Measurements from ENCODE around the gene TRIP13.

TRIP13 gene

DNA sequence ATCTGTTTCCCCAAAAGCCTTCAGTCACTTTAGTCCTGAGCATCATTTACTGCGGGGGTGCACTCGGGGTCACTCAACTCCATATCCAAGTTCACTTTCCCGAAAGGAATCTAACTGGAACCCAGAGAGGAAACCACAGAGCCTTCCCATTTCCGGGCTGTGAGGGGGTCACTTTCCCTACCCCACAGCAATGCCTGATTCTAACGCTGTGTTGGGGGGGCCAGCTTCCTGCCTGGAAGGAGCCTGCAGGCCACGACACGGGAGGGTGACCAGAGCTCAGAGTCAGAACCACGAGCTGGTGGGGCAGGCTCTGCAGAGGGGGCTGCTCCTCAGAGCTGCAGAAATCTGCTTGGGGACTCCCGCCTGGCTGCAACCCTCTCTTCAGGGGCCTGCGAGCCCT, 20.4 kb upstream of the TRIP13 start:
- TF ChIP-seq FOXP2 (optimal IDR thresholded peaks at IDR 0.05; ENCODE audit: borderline replicate concordance, extremely low read depth, extremely low read length, insufficient read depth), result no peak
- TF ChIP-seq, protein P1, sequence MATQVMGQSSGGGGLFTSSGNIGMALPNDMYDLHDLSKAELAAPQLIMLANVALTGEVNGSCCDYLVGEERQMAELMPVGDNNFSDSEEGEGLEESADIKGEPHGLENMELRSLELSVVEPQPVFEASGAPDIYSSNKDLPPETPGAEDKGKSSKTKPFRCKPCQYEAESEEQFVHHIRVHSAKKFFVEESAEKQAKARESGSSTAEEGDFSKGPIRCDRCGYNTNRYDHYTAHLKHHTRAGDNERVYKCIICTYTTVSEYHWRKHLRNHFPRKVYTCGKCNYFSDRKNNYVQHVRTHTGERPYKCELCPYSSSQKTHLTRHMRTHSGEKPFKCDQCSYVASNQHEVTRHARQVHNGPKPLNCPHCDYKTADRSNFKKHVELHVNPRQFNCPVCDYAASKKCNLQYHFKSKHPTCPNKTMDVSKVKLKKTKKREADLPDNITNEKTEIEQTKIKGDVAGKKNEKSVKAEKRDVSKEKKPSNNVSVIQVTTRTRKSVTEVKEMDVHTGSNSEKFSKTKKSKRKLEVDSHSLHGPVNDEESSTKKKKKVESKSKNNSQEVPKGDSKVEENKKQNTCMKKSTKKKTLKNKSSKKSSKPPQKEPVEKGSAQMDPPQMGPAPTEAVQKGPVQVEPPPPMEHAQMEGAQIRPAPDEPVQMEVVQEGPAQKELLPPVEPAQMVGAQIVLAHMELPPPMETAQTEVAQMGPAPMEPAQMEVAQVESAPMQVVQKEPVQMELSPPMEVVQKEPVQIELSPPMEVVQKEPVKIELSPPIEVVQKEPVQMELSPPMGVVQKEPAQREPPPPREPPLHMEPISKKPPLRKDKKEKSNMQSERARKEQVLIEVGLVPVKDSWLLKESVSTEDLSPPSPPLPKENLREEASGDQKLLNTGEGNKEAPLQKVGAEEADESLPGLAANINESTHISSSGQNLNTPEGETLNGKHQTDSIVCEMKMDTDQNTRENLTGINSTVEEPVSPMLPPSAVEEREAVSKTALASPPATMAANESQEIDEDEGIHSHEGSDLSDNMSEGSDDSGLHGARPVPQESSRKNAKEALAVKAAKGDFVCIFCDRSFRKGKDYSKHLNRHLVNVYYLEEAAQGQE (IDR thresholded peaks at IDR 0.05; ENCODE audit: insufficient read depth in 1 of 2, low read depth in 2 of 2, low read length in 2 of 2), result no peak
- TF ChIP-seq SIN3A (IDR thresholded peaks at IDR 0.05; ENCODE audit: borderline replicate concordance, insufficient read depth, low read length), result no peak
- no peak for TF ChIP-seq TAF1 (IDR thresholded peaks at IDR 0.05; ENCODE audit: borderline replicate concordance, insufficient read depth, low read length)
- no peak for TF ChIP-seq POLR2AphosphoS5 (IDR thresholded peaks at IDR 0.05; ENCODE audit: low read depth, low read length)

DNA sequence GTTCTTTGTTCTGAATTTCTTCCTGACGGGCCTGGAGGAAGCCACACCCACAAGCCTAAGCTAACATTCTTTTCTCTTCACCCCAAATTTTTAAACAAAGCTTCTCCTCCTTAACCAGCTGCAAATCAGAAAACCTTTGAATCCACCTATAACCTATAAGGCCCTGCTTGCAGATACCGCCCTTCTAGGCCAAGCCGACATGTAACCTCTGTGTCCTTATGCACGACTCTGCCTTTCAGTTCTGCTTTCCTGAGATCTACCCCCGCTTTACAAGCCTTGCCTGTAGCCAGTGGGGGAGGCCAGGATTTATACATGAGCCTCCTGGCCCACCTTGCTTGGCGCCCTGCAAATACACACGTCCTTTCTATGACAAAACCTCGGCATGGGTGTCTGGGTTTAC, 19.4 kb upstream of the TRIP13 start:
- TF ChIP-seq TAF1 (IDR thresholded peaks at IDR 0.05; ENCODE audit: borderline replicate concordance, insufficient read depth, low read length) (no peak), POLR2AphosphoS5 (IDR thresholded peaks at IDR 0.05; ENCODE audit: low read depth, low read length) (no peak), FOXP2 (optimal IDR thresholded peaks at IDR 0.05; ENCODE audit: borderline replicate concordance, extremely low read depth, extremely low read length, insufficient read depth) (no peak), SIN3A (IDR thresholded peaks at IDR 0.05; ENCODE audit: borderline replicate concordance, insufficient read depth, low read length) (no peak)
- TF ChIP-seq, protein P1 (IDR thresholded peaks at IDR 0.05; ENCODE audit: insufficient read depth in 1 of 2, low read depth in 2 of 2, low read length in 2 of 2), result no peak

DNA sequence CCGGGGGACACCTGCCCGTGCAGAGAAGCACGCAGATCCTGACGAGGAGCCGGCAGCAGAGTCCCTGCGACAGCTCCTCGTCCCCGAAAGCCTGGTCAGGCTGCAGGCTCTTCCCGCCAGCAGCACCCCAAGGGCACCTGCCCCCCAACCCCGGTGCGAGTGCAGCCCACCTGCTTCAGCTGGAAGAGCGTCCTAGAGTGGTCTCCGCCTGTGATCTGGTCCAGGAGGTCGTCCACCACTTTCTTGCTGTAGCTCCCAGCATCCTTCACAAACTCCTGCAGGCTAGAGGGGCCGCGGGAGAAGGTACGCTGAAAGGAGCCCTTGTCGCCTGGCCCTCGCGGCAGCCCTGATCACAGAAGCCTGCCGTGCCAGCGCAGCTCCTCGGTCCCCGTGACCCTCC, 16.8 kb upstream of the TRIP13 start:
- TF ChIP-seq SIN3A (IDR thresholded peaks at IDR 0.05; ENCODE audit: borderline replicate concordance, insufficient read depth, low read length) (no peak), TAF1 (IDR thresholded peaks at IDR 0.05; ENCODE audit: borderline replicate concordance, insufficient read depth, low read length) (no peak), FOXP2 (optimal IDR thresholded peaks at IDR 0.05; ENCODE audit: borderline replicate concordance, extremely low read depth, extremely low read length, insufficient read depth) (no peak), POLR2AphosphoS5 (IDR thresholded peaks at IDR 0.05; ENCODE audit: low read depth, low read length) (no peak)
- TF ChIP-seq, protein P1 (IDR thresholded peaks at IDR 0.05; ENCODE audit: insufficient read depth in 1 of 2, low read depth in 2 of 2, low read length in 2 of 2), result no peak

DNA sequence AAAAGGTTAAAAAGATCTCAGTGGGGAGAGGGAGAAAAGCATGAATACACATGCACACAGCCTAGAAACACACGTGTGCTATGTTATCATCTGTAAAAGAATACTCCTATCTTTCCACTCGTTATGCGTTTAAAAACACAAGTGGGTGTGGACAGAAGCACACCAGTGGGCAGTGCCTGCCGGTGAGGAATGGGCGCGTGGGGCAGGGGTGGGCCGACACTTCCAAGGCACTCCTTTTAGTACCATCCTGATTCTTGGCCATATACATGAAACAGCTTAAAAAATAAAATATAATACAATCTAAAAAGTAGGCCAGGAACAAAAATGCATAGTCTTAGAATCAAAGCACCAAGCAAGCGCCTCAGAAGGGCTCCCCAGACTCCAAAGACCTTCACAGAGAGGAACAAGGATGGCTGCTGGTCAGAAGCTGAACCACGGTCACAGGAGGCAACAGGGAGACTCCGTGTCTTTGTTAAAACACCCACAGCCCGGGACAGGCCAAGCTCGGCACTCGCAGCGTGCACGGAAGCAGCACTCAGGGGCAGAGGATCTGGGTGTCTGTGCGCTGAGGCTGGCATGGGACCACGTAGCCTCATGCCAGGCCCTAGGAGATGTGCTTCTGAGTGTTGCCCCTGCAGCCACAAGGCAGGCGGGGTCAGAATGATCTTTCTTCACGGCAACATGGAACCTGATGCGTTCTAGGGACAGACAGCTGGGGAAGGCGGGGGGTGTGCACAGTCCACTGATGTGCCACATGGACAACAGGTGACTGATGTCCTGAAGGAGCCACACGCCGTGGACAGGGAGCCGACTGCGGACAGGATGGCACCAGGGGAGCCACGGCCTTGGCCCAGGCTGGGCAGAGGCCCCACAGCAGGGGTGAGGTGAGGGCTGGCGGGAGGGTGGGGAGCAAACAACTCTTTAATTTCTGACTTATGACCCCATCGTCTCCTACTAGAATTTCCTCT, 16.0 kb upstream of the TRIP13 start:
- TF ChIP-seq, protein P1 (IDR thresholded peaks at IDR 0.05; ENCODE audit: insufficient read depth in 1 of 2, low read depth in 2 of 2, low read length in 2 of 2), result no peak
- TF ChIP-seq TAF1 (IDR thresholded peaks at IDR 0.05; ENCODE audit: borderline replicate concordance, insufficient read depth, low read length) (no peak), POLR2AphosphoS5 (IDR thresholded peaks at IDR 0.05; ENCODE audit: low read depth, low read length) (no peak), SIN3A (IDR thresholded peaks at IDR 0.05; ENCODE audit: borderline replicate concordance, insufficient read depth, low read length) (no peak), FOXP2 (optimal IDR thresholded peaks at IDR 0.05; ENCODE audit: borderline replicate concordance, extremely low read depth, extremely low read length, insufficient read depth) (no peak)

Data from PFSK-1 (cell line).